ENCODE measurements around the gene SLC27A4. TPM values are rescaled to one million over a fixed set of nuclear protein-coding genes. Genes with fewer than 3 reads are reported as not detected.
"Not testable (repeated sequence)": the region's sequence is repeated elsewhere in the genome, so short reads cannot be mapped to it uniquely, and the experiment has no call there.

The SLC27A4 gene
- polyA plus RNA-seq, 4 donors = 17.3 to 24.0 (median 18.2) TPM

- no peak for DNase-seq (ENCODE audit: low read depth in 4 of 4, low spot score in 3 of 4)
Observed at GRCh38 chr9:128323791-128324190, 16.5 kb upstream of the SLC27A4 start.

DNA sequence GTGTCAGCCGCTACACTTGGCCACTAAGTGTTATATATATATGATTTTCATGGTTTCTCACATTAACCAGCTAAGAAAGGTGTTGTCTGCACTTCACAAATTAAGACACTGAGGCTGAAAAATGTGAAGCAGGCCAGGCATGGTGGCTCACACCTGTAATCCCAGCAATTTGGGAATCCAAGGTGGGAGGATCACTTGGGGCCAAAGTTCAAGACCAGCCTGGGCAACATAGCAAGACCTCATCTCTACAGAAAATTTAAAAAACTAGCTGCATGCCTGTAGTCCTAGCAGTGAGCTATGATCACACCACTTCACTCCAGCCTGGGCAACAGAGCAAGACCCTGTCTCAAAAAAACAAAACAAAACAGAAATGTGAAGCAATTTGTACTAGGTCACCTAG lies 15.9 kb upstream of the SLC27A4 start:
- no peak for DNase-seq (ENCODE audit: low read depth in 4 of 4, low spot score in 3 of 4)

- no peak for DNase-seq (ENCODE audit: low read depth in 4 of 4, low spot score in 3 of 4)
Observed at GRCh38 chr9:128325629-128326028, 14.7 kb upstream of the SLC27A4 start.

- no peak for DNase-seq (ENCODE audit: low read depth in 4 of 4, low spot score in 3 of 4)
Observed at GRCh38 chr9:128333451-128333869, 6.9 kb upstream of the SLC27A4 start.

DNA sequence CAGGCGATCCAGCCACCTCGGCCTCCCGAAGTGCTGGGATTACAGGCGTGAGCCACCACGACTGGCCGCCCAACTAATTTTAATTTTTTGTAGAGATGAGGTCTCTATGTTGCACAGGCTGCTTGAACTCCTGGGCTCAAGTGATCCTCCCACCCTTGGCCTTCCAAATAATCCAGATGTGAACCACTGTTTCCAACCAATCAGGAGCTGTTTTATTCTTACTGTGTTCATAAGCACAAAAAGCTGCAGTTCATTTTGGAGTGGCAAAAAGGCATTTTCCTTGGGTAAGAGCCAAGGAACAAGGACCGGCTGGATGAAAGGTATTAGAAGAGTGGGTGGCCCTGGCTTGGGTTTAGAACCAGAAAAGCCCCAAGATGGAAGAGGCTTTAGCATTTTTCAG lies 5.2 kb upstream of the SLC27A4 start:
- DNase-seq (ENCODE audit: low read depth in 4 of 4, low spot score in 3 of 4) = no peak

GRCh38 chr9:128335914-128336313 lies 4.4 kb upstream of the SLC27A4 start:
- DNase-seq (ENCODE audit: low read depth in 4 of 4, low spot score in 3 of 4) = no peak

DNA sequence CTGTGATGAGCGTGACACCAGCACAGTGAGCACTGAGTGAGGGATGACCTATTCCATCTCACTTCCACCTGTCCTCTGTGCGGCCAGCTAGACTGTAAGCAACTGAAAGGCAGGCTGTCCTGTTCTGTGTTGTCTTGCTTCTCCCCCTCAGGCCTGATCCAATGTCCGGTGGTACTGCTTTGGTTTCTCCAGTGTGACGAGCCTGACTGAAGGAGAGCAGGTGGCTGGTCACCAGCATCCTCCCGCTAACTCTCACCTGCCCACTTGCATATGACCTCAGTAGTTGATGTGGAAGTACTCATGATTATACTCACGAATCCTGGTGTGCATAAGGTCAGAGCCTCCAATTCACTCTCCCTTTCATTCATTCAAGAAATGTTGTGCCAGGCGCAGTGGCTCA lies 2.4 kb upstream of the SLC27A4 start:
- DNase-seq (ENCODE audit: low read depth in 4 of 4, low spot score in 3 of 4) = no peak

DNA sequence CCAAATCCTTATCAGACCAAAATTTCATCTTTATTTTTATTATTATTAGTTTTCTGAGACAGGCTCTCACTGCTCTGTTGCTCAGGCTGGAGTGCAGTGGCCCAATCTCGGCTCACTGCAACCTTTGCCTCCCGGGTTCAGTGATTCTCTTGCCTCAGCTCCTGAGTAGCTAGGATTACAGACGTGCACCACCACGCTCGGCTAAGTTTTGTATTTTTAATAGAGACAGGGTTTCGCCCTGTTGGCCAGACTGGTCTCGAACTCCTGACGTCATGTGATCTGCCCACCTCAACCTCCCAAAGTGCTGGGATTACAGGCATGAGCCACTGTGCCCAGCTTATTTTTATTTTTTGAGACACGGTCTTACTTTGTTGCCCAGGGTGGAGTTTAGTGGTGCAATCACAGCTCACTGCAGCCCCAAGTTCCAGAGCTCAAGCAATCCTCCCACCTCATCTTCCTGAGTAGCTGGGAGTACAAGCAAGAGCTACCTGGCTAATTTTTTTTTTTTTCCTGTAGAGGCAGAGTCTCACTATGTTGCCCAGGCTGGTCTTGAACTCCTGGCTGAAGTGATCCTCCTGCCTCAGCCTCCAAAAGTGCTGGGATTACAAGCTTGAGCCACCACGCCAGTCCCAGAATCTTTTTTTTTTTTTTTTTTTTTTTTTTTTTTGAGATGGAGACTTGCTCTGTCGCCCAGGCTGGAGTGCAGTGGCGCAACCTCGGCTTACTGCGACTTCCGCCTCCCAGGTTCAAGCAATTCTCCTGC lies 1.3 kb upstream of the SLC27A4 start:
- DNase-seq (ENCODE audit: low read depth in 4 of 4, low spot score in 3 of 4) = not testable (repeated sequence)

- no peak for DNase-seq (ENCODE audit: low read depth in 4 of 4, low spot score in 3 of 4)
Observed at GRCh38 chr9:128340691-128341434, 536 bp downstream of the SLC27A4 start.

- peak in 1 of 4 donors; percentile 29 for DNase-seq (ENCODE audit: low read depth in 4 of 4, low spot score in 3 of 4)
Observed at GRCh38 chr9:128341435-128341849, 1.1 kb downstream of the SLC27A4 start.

DNA sequence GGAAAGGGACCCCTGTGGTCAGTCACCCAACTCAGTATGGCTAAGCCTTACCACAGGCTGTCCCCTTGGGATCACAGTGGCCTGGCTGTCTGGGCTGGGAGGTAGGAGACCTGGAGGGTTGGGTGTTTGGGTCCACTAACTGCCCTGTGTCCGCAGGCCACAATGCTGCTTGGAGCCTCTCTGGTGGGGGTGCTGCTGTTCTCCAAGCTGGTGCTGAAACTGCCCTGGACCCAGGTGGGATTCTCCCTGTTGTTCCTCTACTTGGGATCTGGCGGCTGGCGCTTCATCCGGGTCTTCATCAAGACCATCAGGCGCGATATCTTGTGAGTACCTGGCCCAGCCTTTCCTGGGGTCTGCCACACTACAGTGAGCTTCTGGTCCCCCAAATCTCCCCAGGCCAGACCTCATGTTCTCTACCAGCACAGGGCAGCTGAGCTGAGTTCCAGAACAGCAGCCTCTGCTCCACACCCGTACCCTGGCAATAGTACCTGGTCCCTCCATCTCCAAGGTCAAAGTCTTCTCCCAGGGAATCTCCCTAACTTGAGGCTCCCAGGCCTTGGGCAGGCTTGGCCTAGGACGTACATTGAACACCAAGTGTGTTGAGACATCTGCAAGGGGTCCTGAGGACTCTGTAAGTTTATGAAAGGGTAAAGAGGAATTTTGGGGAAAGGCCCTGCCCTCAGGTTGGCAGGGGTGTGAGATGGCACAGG lies 2.8 kb downstream of the SLC27A4 start:
- no peak for DNase-seq (ENCODE audit: low read depth in 4 of 4, low spot score in 3 of 4)

DNA sequence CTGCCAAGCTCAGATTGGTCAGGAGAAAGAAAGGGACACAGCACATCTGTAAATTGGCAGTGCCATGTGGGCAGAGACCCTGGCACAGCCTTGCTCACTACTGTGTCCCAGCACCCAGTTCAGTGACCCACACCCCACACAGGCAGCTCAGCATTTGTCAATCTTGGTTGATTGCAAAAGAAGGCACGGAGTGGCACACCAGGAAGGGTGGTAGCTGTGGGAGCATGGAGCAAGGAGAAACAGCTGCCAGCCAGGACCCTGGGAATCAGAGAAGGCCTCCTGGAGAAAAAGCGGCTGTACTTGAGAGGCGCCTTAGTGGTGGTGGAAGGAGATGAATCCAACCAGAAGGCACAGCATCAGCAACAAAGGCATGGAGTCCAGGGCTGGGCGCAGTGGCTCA lies 3.5 kb downstream of the SLC27A4 start:
- no peak for DNase-seq (ENCODE audit: low read depth in 4 of 4, low spot score in 3 of 4)

GRCh38 chr9:128344931-128345605 lies 4.7 kb downstream of the SLC27A4 start:
- DNase-seq (ENCODE audit: low read depth in 4 of 4, low spot score in 3 of 4) = no peak

DNA sequence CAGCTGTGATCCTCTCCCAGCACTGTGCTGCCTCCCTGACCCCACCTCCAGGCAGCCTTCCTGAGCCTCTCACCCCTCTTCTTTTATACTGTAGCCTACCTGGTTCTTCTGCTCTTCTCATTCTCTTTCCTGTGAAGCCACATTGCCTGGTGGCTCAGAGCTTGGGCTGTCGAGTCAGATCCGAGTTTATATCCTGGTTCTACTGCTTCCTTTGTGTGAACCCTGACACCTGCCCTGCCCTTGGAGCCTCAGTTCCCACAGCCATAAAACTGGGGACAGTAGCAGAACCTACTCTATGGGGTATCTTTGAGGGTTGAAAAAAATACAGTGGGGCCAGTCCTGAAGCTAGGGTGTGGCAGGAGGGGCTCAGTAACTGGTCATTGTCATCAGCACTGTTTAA lies 8.8 kb downstream of the SLC27A4 start:
- no peak for DNase-seq (ENCODE audit: low read depth in 4 of 4, low spot score in 3 of 4)

- no peak for DNase-seq (ENCODE audit: low read depth in 4 of 4, low spot score in 3 of 4)
Observed at GRCh38 chr9:128349772-128350171, 9.4 kb downstream of the SLC27A4 start.

DNA sequence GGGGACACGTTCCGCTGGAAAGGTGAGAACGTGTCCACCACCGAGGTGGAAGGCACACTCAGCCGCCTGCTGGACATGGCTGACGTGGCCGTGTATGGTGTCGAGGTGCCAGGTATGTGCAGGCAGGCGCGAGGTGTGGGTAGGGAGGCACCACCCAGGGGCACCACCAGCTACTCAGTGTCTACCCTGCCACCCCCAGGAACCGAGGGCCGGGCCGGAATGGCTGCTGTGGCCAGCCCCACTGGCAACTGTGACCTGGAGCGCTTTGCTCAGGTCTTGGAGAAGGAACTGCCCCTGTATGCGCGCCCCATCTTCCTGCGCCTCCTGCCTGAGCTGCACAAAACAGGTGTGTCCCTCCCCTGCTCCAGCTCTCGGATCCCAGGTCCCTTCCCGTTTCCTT lies 15.1 kb downstream of the SLC27A4 start:
- no peak for DNase-seq (ENCODE audit: low read depth in 4 of 4, low spot score in 3 of 4)

DNA sequence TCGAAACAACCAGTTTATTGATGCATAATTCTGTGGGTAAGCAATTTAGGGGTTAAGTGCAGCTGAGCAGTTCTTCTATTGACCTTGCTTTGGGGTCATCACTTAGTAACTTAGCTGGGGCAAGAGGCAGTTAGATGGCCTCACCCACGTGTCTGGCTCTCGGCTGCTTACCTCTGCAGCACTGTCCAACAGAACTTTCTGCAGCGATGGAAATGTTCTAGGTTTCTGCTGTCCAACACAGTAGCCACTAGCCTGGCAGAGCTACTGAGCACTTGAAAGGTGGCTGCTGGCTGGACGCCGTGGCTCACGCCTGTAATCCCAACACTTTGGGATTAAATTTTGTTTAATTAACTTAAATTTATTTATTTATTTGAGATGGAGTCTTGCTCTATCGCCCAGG lies 17.8 kb downstream of the SLC27A4 start:
- no peak for DNase-seq (ENCODE audit: low read depth in 4 of 4, low spot score in 3 of 4)

DNA sequence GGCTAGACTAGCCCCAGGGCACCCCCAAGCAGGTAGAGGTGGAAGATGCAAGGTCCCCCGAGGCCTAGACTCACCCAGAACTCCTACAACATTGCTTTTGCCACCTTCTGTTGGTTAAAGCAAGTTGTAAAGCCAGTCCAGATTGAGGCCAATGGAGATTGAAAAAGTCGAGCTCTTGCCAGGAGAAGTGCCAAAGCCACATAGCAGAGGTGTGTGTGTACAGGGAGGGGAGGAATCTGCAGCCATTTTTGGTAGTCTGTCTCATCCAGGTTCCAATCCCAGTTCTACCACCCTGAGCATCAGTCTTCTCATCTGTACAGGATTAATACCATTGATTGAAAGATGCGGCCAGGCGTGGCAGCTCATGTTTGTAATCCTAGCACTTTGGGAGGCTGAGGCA lies 18.5 kb downstream of the SLC27A4 start:
- DNase-seq (ENCODE audit: low read depth in 4 of 4, low spot score in 3 of 4) = no peak

DNA sequence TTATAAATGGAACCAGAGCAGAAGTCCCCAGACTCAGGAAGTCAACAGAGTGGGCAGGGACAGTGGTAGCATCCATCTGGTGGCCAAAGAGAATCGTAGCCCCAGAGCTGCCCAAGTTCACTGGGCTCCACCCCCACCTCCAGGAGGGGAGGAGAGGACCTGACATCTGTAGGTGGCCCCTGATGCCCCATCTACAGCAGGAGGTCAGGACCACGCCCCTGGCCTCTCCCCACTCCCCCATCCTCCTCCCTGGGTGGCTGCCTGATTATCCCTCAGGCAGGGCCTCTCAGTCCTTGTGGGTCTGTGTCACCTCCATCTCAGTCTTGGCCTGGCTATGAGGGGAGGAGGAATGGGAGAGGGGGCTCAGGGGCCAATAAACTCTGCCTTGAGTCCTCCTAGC lies 20.5 kb downstream of the SLC27A4 start:
- DNase-seq (ENCODE audit: low read depth in 4 of 4, low spot score in 3 of 4) = no peak

GRCh38 chr9:128361296-128361985 lies 21.1 kb downstream of the SLC27A4 start:
- DNase-seq (ENCODE audit: low read depth in 4 of 4, low spot score in 3 of 4) = no peak
